ENCODE measurements around the gene COL8A1.

DNA sequence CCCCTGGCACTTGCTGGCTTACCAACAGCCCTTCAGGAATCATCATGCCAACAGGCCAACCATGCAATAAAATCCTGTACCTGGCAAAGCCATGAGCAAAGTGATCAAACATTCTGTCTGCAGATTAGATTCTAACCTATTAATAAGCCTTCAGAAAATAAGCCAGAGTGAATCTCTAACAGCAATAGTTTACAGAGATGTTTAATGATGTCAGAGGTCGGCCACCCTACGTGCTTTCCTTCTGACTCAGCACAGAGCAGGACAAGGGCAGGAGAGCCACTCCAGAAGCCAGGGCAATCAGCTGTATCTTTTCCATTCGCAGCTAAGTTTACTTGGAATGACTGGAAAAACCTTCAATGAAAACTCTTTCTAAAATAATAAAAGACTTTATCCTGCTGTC is 13.1 kb downstream of the COL8A1 start:
- TF ChIP-seq SUZ12 (IDR thresholded peaks at IDR 0.05) (no peak), FOXK2 (IDR thresholded peaks at IDR 0.05) (no peak), HDGF (IDR thresholded peaks at IDR 0.05; ENCODE audit: borderline replicate concordance) (no peak), SP1 (IDR thresholded peaks at IDR 0.05) (no peak), CTBP1 (IDR thresholded peaks at IDR 0.05; ENCODE audit: borderline replicate concordance) (no peak), FOXM1 (IDR thresholded peaks at IDR 0.05; ENCODE audit: borderline replicate concordance) (no peak), LEF1 (IDR thresholded peaks at IDR 0.05; ENCODE audit: borderline replicate concordance) (no peak), BHLHE40 (IDR thresholded peaks at IDR 0.05; ENCODE audit: borderline replicate concordance) (no peak), NFRKB (IDR thresholded peaks at IDR 0.05) (no peak)
- TF ChIP-seq, protein P1, sequence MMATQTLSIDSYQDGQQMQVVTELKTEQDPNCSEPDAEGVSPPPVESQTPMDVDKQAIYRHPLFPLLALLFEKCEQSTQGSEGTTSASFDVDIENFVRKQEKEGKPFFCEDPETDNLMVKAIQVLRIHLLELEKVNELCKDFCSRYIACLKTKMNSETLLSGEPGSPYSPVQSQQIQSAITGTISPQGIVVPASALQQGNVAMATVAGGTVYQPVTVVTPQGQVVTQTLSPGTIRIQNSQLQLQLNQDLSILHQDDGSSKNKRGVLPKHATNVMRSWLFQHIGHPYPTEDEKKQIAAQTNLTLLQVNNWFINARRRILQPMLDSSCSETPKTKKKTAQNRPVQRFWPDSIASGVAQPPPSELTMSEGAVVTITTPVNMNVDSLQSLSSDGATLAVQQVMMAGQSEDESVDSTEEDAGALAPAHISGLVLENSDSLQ (IDR thresholded peaks at IDR 0.05): no peak
